GM12878 (cell line): ENCODE data around the gene GDA. TPM values are rescaled to one million over a fixed set of nuclear protein-coding genes. Genes with fewer than 3 reads are reported as not detected.

Experiments used
- ESRRA ChIP-seq: IDR thresholded peaks from 2 replicates; pipeline ENCODE4 v1.6.1; 2012; ENCODE audit warnings: mild to moderate bottlenecking, low read length, improper control_type of control experiment
- IRF5 ChIP-seq: fragments of 450-650 bp; IDR thresholded peaks from 2 replicates; pipeline ENCODE4 v1.6.1; 2017; ENCODE audit warnings: borderline replicate concordance
- MEF2A ChIP-seq: IDR thresholded peaks from 2 replicates; pipeline ENCODE4 v1.6.1; 2011; ENCODE audit warnings: low read depth, mild to moderate bottlenecking, low read length, moderate library complexity; ENCODE audit not compliant: insufficient read depth
- MEF2B ChIP-seq: fragments of 450-650 bp; IDR thresholded peaks from 2 replicates; pipeline ENCODE4 v1.6.1; 2018; ENCODE audit warnings: mild to moderate bottlenecking, moderate library complexity; ENCODE audit not compliant: partially characterized antibody, poor library complexity, severe bottlenecking
- MLLT1 ChIP-seq: fragments of 450-650 bp; IDR thresholded peaks from 2 replicates; pipeline ENCODE4 v1.6.1; 2016; ENCODE audit warnings: mild to moderate bottlenecking
- MXI1 ChIP-seq: fragments of 150-350 bp; IDR thresholded peaks from 2 replicates; pipeline ENCODE4 v1.6.1; 2011; ENCODE audit warnings: low read depth, mild to moderate bottlenecking, inconsistent platforms, low read length, improper control_type of control experiment
- NKRF ChIP-seq: fragments of 450-650 bp; conservative IDR thresholded peaks from 2 replicates; pipeline ENCODE4 v1.6.1; 2017; ENCODE audit warnings: mild to moderate bottlenecking, moderate library complexity
- PRDM15 ChIP-seq: fragments of 450-650 bp; formaldehyde crosslinking; IDR thresholded peaks from 2 replicates; pipeline ENCODE4 v1.4.0; 2020; ENCODE audit warnings: mild to moderate bottlenecking, moderate library complexity
- SIX5 ChIP-seq: IDR thresholded peaks from 2 replicates; pipeline ENCODE4 v1.6.1; 2011; ENCODE audit warnings: mild to moderate bottlenecking, low read depth, low read length, moderate library complexity; ENCODE audit not compliant: severe bottlenecking
- SREBF2 ChIP-seq: IDR thresholded peaks from 2 replicates; pipeline ENCODE4 v1.6.1; 2012; ENCODE audit warnings: mild to moderate bottlenecking, low read length
- SRF ChIP-seq, 2 experiments: IDR thresholded peaks; 2 replicates each; pipeline ENCODE4 v1.6.1; 2011; ENCODE audit warnings: low read depth in 2 of 2, low read length in 2 of 2, mild to moderate bottlenecking in 1 of 2, moderate library complexity in 1 of 2
- STAT3 ChIP-seq: IDR thresholded peaks from 2 replicates; pipeline ENCODE4 v1.6.1; 2011; ENCODE audit warnings: low read depth, low read length, improper control_type of control experiment
- ZNF592 ChIP-seq: fragments of 450-650 bp; IDR thresholded peaks from 2 replicates; pipeline ENCODE4 v1.6.1; 2017; ENCODE audit warnings: mild to moderate bottlenecking, moderate library complexity
- ZSCAN29 ChIP-seq: fragments of 450-650 bp; IDR thresholded peaks from 2 replicates; pipeline ENCODE4 v1.6.1; 2017; ENCODE audit warnings: mild to moderate bottlenecking, moderate library complexity
- polyA plus RNA-seq, 11 experiments: library from polyadenylated mRNA; depleted of rRNA in 4 of 11; unstranded in 6 of 11; stranded (reverse) in 5 of 11; fragments of >200 nt; fragmentation: Nextera tagmentation in 4 of 11; fragmentation: Illumina TruSeq in 1 of 11; extraction: Ambion mirVana in 4 of 11; extraction: Trizol in 1 of 11; gene quantifications; 1 replicate in 1 of 11; 2 replicates in 10 of 11; pipeline versions ENCODE4 v1.2.1 to v1.2.3, GENCODE V29; 2011 to 2016; ENCODE audit warnings: inconsistent platforms in 2 of 11, missing spikeins in 2 of 11, low read depth in 1 of 11
- total RNA-seq, 4 experiments: library from RNA; depleted of rRNA in 3 of 4; stranded (reverse); fragments of >200 nt in 3 of 4; fragmentation: Illumina TruSeq in 1 of 4; extraction: Trizol in 1 of 4; gene quantifications; 2 replicates each; pipeline versions ENCODE4 v1.2.1 to v1.2.3, GENCODE V29; 2013 to 2021
- TF ChIP-seq, protein P1 (sequence below): fragments of 450-650 bp; IDR thresholded peaks from 2 replicates; pipeline ENCODE4 v1.6.1; 2017; ENCODE audit warnings: mild to moderate bottlenecking

Gene GDA
- total and polyA plus RNA-seq, 10 of the 15 experiments (the other 5 are each of a cell fraction or from before 2014, with no cell fraction given): 0.19 to 17.9 (median 0.48) TPM; not detected in 2

DNA sequence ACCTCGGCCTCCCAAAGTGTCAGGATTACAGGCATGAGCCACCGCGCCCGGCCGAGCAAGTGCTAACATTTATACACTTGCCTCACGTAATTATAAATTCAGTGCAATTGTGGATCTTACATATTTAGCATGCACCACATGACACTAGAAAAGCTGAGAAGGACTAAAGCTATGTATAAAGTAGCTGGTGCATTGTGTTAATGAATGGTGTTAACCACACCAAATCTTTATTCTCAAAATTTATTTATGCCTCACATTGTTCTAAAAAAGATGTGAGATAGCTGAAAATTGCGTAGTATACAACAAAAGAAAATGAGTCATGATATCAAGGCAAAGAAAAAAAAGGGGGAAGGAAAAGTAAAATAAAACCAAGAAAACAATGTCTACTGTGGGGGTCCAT lies 54.8 kb downstream of the GDA start (continued):
- TF ChIP-seq IRF5 (no peak), NKRF (no peak), MXI1 (no peak), SRF (IDR thresholded peaks at IDR 0.05; ENCODE audit: low read depth in 2 of 2, low read length in 2 of 2) (no peak), ZSCAN29 (no peak), MEF2A (no peak), PRDM15 (no peak), ZNF592 (no peak), STAT3 (no peak), ESRRA (no peak), SREBF2 (peak; percentile 50), MEF2B (peak; percentile 37), MLLT1 (peak; percentile 32; the same call in 1 of the 2 replicates), SIX5 (no peak)
- TF ChIP-seq, protein P1, sequence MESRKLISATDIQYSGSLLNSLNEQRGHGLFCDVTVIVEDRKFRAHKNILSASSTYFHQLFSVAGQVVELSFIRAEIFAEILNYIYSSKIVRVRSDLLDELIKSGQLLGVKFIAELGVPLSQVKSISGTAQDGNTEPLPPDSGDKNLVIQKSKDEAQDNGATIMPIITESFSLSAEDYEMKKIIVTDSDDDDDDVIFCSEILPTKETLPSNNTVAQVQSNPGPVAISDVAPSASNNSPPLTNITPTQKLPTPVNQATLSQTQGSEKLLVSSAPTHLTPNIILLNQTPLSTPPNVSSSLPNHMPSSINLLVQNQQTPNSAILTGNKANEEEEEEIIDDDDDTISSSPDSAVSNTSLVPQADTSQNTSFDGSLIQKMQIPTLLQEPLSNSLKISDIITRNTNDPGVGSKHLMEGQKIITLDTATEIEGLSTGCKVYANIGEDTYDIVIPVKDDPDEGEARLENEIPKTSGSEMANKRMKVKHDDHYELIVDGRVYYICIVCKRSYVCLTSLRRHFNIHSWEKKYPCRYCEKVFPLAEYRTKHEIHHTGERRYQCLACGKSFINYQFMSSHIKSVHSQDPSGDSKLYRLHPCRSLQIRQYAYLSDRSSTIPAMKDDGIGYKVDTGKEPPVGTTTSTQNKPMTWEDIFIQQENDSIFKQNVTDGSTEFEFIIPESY: no peak
